ENCODE measurements around the gene C2CD2.
"Not testable (repeated sequence)": the region's sequence is repeated elsewhere in the genome, so short reads cannot be mapped to it uniquely, and the experiment has no call there.

Gene C2CD2

DNA sequence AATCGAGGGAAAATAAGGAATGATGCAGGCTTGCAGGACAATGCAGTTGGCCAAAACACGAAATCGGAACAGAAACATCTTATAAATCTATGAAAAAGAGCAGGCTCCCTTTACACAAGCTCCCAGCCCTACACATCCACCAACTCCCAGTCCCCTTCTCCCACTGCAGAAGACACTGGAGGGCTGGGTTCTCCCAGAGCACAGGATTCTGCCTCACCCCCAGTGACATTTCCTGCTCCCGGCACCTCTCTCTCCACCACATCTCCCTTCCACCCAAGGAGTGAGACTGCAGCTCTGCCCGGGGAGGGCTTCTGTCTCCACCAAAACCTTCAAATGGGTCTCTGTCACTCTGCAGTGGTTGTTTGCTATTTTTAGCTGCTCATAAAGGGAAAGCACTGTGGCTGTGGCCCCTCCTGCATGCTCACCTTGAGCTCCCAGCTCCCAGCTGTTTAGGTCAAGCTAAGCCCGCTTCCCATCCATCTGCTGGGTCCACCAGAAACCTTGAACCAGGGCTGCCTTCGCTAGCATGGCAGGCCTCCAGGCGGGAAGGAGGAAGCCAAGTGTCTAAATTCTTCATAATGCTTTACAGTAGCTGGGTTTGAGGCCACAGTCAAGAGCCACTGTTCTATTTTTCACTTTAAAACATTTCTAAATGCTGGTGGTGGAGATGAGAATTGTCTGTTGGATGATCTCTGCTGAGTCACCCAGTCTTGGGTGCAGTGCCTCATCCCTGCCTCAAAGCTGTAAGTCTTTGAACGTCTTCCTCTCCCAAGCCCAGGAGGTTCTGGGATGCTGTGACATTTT, 3.3 kb upstream of the C2CD2 start:
- DNase-seq = no peak

GRCh38 chr21:41955516-41955915, 1.7 kb upstream of the C2CD2 start:
- DNase-seq = no peak

- no peak for DNase-seq
Measured at GRCh38 chr21:41954654-41955499, 1.1 kb upstream of the C2CD2 start.

- no peak for DNase-seq
Measured at GRCh38 chr21:41953249-41953830, 478 bp downstream of the C2CD2 start.

GRCh38 chr21:41952568-41953248, 1.1 kb downstream of the C2CD2 start:
- DNase-seq = no peak

DNA sequence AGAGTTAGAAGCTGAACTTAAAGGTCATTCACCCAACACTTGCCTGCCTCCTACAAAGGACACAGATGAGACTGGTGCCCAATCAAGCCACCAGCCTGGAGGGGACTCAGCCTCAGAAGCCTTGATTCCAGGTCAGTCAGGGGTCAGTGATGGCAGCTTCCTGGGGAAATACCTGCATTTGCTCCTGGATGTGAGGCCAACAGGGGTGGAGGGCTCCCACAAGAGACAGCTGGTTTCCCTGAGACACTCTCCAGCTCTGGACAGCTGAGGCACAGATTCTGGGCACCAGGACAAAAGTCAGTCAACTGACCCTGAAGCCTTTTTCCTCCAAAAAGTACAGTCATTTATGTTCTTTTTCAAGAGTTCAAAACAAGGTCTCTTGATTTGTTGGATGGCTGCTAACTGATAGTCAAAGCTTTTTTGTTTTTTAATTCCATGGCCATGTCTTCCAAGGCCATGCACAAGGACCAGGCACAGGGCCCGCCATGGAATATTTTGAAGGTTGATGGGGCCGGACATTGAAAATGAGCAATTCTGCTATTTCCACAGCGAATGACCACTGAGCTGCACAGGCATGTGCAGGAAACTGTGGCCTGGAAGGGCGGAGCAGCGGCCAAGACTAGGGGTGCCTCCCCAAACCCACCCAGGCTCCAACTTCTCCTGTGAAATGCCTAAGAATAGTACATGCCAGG, 1.8 kb downstream of the C2CD2 start:
- DNase-seq = no peak

GRCh38 chr21:41950941-41951351, 2.9 kb downstream of the C2CD2 start:
- DNase-seq = no peak

- not testable (repeated sequence) for DNase-seq
Measured at GRCh38 chr21:41949631-41950030, 4.2 kb downstream of the C2CD2 start.

DNA sequence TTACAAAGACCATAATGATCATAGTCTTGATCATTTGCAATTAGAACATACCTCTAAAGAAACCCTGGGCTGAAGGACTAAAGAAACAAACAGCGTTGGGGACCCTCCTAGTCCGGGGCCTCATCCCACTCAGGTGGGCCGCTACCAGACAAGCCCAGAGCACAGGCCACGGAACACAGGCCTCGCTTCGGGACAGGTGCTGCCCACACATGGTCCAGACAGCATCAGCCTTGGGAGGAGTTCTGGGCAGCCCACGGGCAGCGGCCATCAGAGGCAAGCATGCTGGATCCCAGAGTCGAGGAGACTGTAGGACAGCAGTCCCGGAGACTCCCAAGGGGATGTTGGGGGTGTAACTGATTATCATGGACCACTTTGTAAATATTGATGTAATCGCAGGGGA, 4.9 kb downstream of the C2CD2 start:
- DNase-seq = no peak

DNA sequence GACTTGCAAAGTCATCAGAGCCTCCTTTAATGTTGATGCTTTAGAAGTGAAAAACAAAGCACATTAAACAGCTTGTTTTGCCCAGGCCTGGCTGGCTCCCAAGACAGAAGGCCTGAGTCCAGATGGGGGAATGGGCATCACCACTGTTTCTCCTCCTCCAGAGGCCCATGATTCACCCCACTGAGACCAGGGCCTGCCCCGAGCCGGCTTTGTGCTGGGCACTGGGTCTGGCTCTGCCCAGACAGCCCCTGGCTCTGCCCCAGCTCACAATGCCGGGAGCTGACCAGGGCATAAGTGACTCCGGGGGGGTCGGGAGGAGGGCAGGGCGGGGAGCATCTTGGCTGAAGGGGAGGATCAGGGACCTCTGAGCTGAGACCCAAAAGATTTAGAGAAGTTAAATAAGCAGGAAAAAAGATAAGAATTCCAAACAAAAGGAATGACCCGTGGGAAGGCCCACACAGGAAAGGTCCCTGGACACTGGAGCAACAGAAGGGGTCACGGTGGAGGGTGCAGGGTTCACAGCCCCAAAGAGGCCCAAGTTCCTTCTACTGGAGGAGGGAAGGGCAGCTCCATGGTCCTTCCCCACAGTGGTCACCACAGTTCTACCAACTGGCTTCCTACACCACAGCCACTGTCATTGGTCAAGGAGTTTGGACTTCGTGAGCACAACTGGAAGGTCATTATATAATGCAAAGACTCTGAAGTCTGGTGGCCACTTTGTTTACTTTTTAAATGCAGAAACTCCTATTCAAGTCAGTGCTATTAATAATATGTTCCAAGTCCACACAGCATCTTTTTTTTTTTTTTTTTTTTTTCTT, 5.5 kb downstream of the C2CD2 start:
- no peak for DNase-seq

DNA sequence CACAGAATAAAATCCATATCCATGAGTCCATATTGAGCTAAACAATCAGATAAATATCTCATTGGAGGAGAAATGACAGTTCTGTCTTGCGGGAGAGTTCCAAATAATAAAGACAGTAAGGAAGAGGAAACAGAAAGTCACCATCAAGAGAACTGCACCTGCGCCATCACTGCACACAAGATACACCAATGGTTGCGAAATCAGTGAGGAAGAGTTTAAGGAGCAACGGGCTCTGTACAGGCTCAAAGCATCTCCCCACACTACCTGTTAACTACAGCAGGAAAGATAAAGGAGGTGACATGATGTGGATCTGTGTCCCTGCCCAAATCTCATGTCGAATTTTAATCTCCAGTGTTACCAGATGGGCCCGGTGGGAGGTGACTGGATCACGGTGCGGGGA, 7.8 kb downstream of the C2CD2 start:
- DNase-seq = no peak

DNA sequence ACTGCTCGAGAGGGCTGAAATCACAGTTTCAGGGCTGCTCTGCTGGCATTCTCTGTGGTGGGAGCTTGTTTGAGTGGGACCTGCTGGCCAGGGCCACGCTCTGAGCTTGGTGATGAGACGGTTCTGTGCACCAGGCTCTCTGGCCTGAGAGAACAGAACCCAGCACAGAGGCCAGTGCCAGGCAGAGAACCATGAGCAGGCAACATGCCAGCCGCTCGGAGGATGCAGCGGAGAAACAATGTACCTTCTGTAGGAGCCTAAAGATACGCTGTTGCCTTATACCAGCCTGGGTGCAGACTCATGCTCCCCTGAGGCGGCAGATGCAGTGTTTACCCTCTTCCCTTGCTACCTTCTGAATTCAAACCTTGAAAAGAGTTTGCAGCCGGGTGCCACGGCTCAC, 10.0 kb downstream of the C2CD2 start:
- no peak for DNase-seq

DNA sequence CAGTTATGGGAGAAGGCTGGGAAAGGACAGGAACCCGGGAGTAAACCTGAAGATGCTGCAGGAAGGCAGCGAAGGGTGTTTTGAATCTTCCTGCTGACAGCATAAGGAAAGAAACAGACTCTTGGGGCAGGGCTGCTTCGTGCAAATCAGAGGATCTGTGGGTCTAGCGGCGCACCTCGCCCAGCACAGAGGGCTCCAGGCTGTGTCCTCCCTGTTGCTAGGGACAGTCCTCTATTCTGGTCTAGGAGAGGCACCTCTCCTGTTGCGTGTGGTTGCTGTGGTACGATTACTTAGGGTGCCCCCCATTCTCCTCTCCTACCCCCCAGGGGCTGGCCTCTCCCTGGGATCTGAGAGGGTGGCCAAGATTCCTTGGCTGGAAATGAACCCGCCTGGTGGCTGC, 11.4 kb downstream of the C2CD2 start:
- DNase-seq = no peak

DNA sequence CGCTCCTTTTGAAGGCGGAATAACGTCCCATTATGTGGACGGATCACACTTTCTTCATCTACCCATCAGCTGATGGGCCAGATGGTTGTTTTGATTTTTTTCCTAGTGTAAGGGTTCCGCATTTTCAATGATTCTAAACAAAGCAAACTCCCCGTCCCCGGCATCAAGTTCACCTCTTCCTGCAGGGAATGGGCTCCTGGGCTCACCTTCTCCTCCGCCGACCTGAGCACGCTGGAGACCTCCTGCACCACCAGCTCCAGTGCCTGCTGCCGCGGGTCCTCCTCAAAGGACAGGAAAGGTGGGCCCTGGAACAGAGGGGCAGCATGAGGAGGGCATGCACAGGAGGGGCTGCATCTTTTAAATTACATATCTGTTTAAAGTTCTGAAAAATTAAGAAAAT, 11.9 kb downstream of the C2CD2 start:
- no peak for DNase-seq

DNA sequence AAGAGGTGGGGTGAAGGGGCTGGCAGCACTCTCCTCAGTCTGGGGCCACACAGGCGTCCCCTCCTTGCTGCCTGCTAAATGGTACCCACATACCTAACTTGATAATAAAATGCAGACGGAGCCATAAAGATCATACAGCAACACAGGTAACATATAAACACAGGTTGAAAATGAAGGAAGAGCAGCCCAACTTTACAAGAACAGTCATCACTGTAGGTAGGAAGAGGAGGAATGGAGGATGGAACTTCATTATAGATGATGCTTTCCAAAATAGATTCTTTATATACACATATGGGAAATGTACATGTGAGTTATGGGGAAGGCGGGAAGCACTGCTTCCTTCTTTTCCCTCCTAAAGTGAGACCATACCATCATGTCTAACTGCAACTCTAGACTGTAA, 13.4 kb downstream of the C2CD2 start:
- no peak for DNase-seq

DNA sequence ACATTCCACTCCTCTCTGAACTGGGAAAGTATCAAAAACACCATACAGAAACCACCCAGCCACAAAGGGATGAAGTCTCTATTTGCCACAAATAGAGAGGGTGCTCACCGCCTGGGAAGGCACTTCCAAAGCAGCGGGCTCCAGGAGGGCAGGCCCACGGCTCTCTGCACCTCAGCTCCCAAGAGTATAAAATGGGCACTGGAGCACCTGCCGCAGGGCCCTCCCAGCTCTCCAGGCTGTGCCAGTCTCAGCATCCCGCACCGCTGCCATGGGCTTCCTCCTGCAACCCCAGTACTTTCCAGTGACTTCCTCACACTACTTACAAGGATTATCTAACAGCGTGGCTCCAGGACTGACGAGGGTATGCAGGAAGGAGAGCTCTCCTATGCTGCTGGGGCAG, 14.4 kb downstream of the C2CD2 start:
- no peak for DNase-seq

DNA sequence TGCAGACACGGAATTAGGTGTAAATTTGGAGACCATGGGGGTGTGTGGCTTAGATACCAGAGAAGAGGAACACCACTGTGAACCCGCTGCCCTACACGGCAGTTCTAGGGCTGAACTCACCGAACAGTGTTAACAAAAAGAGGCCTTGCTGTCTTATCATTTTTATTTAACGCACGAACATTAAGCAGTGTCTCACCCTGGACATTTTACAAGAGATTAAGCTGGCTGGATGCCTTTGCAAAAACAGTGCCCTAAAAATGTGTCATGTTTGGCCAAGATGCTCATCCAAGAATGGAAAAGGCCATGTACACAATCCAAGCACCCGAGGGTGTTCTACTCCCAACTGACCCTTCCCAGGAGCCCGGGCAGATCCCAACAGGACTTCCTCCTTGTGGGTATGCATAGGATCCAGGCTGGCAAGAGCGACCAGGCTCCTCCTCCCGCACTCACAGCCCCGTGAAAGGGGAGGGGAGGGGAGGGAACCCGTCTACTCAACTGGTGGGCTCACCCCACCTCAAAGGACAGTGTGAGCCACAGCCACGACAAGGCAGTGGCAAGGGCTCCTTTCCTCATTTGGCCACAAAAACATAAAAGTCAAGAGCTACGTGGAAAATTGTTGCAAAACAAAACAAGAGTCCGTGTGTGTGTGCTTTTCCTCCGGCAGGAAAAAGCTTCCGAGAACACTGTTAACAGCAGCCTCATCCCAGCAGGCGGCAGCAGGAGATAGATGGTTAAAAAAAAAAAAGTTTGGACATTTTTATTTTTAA, 20.3 kb downstream of the C2CD2 start:
- DNase-seq = no peak

DNA sequence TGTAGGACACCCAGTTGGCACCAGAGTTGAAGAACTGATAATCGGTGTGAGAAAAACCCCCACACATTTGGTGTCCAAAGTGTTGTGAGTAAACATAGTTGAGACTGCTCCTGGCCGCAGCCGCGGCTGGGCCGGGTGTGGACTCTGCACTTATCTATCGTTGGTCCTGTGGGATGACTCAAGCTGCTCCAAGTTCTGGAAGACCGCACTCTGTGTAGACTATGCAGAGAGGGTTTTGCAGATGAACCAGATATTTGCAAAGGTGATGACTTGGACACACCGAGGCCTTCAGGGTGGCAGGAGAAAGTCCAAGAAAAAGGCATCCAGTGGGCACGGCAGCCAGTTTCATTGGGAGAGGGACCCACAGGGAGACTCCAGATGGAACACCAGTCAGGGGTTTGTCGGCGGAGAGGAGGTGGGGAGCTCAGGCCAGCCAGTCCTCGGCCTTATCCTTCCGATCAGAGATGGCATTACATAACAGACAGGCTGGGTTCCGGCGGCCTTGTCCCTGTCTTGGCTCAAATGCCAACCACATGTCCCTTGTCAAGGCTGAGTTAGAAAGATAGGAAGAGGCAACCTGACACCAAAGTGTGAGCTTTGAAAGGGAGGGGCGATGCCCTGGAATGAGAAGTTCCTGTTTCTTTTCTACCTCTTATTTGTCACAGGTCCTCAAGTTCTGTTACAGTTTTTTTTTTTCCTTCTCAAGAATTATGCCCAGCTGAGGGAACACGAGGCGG, 21.1 kb downstream of the C2CD2 start:
- DNase-seq = no peak

DNA sequence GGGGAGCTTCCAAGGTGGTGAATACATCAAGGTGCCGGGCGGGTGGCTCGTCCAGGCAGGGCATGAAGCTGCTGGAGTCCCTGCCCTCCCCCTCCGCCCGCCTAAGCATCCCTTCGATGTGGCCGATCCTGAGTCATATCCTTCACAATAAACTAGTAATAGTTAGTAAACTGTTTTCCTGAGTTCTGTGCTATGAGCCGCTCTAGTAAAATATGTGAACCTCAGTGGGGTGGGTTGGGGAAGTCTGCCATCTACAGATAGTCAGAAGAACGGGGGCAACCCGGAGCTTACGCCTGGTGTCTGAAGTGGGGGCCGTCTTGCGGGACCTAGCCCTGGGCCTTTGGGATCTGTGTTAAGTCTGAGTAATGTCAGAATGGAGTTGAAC, 21.6 kb downstream of the C2CD2 start:
- DNase-seq = no peak

- no peak for DNase-seq
Measured at GRCh38 chr21:41931041-41931451, 22.8 kb downstream of the C2CD2 start.

All from CD4-positive, alpha-beta T cell treated with Interleukin-1 beta for 1 hour (primary cell).